ENCODE data around the gene EPC2. TPM values are rescaled to one million over a fixed set of nuclear protein-coding genes. Genes with fewer than 3 reads are reported as not detected.

Gene EPC2
- total and polyA plus RNA-seq, 2 of the 8 experiments (the other 6 are each of a cell fraction or from before 2014, with no cell fraction given), result 16.1 to 25.7 TPM

GRCh38 chr2:148650881-148651280 is 6.3 kb downstream of the EPC2 start (continued):
- TF ChIP-seq CHD7 (IDR thresholded peaks at IDR 0.05; ENCODE audit: insufficient replicate concordance, low read length) (no peak), SIX5 (IDR thresholded peaks at IDR 0.05; ENCODE audit: low read depth, low read length) (no peak)

Data from H1 (cell line).